Type B pancreatic cell (in vitro differentiated cells): ENCODE measurements around the gene RBM8A. TPM values are rescaled to one million over a fixed set of nuclear protein-coding genes. Genes with fewer than 3 reads are reported as not detected.

Source experiments
- DNase-seq: peaks from one replicate; pipeline ENCODE4 v3.0.0; 2021; ENCODE audit warnings: mixed read lengths; ENCODE audit not compliant: unreplicated experiment; ENCODE audit errors: extremely low spot score
- H3K27ac Mint-ChIP-seq: 2 replicates; pipeline ENCODE4 v1.8.0; 2021; ENCODE audit warnings: mild to moderate bottlenecking, mixed read lengths
- H3K27me3 Mint-ChIP-seq: 2 replicates; pipeline ENCODE4 v1.8.0; 2021; ENCODE audit warnings: mixed read lengths
- H3K36me3 Mint-ChIP-seq: 2 replicates; pipeline ENCODE4 v1.8.0; 2021; ENCODE audit warnings: mixed read lengths
- H3K4me1 Mint-ChIP-seq: one replicate; pipeline ENCODE4 v1.8.0; 2021; ENCODE audit warnings: mixed read lengths; ENCODE audit not compliant: unreplicated experiment
- H3K4me3 Mint-ChIP-seq: 2 replicates; pipeline ENCODE4 v1.8.0; 2021; ENCODE audit warnings: mild to moderate bottlenecking, mixed read lengths
- H3K9me3 Mint-ChIP-seq: 2 replicates; pipeline ENCODE4 v1.8.0; 2021; ENCODE audit warnings: mixed read lengths
- CTCF ChIP-seq: fragments of 200-600 bp; sonication (generic); conservative IDR thresholded peaks from 2 replicates; pipeline ENCODE4 v1.5.0; 2021; ENCODE audit warnings: antibody characterized with exemption, mild to moderate bottlenecking
- total RNA-seq: library from RNA; stranded (reverse); gene quantifications from 2 replicates; pipeline ENCODE4 v1.2.1, GENCODE V29; 2021; ENCODE audit warnings: low replicate concordance

The RBM8A gene
- total RNA-seq, 1 donor from 2014 or later, result 160 TPM

DNA sequence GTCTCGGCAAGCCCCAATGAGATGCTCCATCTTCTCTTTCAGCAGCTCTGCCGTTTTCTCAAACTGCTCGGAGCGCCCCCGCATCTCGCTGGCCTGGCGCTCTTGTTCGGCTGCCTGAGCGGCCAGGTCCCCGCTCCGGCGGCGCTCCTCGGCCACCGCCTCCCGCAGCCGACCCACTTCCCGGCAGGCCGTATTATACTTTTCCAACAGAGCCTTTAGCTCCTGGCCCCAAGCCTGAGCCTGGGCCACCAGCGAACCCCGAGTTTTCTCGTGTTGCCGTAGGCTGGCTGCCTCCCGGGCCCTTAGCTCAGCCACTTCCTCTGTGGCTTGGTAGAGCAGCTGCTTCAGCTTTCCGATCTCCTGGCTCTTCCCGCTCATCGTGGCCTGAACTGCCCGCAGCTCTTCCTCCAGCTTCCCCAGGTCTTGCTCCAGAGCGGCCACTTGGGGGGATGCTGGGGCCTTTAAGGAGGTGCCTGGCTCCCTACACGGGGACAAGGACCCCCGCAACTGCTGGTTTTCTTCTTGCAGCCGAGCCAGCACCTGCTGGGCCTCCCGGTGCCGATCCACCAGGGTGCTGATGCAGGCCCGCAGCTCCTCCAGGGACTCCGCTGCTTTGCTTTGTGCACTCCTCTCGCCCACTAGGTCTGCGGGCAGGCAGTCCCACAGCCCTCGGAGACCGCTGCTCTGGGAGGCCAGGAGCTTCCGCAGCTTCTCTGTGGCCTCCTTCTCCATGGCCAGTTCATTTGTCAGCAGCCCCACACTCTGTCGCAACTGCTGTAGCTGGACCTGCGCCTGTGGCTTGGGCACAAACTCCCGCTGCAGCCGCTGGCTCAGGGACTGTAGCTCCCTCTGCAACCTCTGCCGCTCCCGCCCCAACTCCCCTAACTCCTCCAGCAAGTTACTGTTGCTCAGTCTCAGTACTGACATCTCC, 55.0 kb downstream of the RBM8A start:
- Mint-ChIP-seq H3K36me3 (no peaks in the 10 kb centered on the region), H3K27me3 (peaks cover 50% of the 10 kb centered on the region), H3K4me1 (peaks cover 10% of the 10 kb centered on the region), H3K9me3 (no peaks in the 10 kb centered on the region), H3K27ac (no peak overlapping the region), H3K4me3 (peak overlapping the region; percentile 31)
- DNase-seq, result no peak
- TF ChIP-seq CTCF, result no peak

Other genes starting within 250 kb of the RBM8A start
- gene PDZK1, start 220.1 kb downstream of the RBM8A start, total RNA-seq, result 12.2 and 29.6 TPM in 2 replicates
- gene CD160, start 208.0 kb downstream of the RBM8A start, total RNA-seq, result not detected in 2 replicates
- gene RNF115, start 103.4 kb downstream of the RBM8A start, total RNA-seq, result 9.2 and 10.6 TPM in 2 replicates
- 27.6 and 28.3 TPM in 2 replicates for gene POLR3C, start 103.3 kb downstream of the RBM8A start, total RNA-seq
- gene NUDT17, start 81.9 kb downstream of the RBM8A start, total RNA-seq, result 2.1 and 4.0 TPM in 2 replicates
- 18.4 and 40.0 TPM in 2 replicates for gene PIAS3, start 68.4 kb downstream of the RBM8A start, total RNA-seq
- 0.12 and 0.56 TPM in 2 replicates for gene ANKRD35, start 41.6 kb downstream of the RBM8A start, total RNA-seq
- gene ITGA10, start 17.4 kb downstream of the RBM8A start, total RNA-seq, result 0.81 and 2.7 TPM in 2 replicates
- gene PEX11B, start 8.8 kb downstream of the RBM8A start, total RNA-seq, result 31.2 and 32.2 TPM in 2 replicates
- 2.4 and 24.2 TPM in 2 replicates for gene LIX1L, start 30.5 kb upstream of the RBM8A start, total RNA-seq
- 0.12 and 0.94 TPM in 2 replicates for gene ANKRD34A, start 37.1 kb upstream of the RBM8A start, total RNA-seq
- 8.5 and 14.1 TPM in 2 replicates for gene POLR3GL, start 37.2 kb upstream of the RBM8A start, total RNA-seq
- 88.8 and 96.7 TPM in 2 replicates for gene TXNIP, start 69.1 kb upstream of the RBM8A start, total RNA-seq
- not detected in 2 replicates for gene HJV, start 94.3 kb upstream of the RBM8A start, total RNA-seq
- gene NBPF10, start 217.3 kb upstream of the RBM8A start, total RNA-seq, result 2.7 and 4.9 TPM in 2 replicates